Activated gamma-delta T cell treated with Interleukin-2 at 50 U/mL for 16 hours (primary cell): ENCODE data around the gene WSCD1.

Source experiments
- DNase-seq: peaks from one replicate; pipeline ENCODE4 v3.0.0-alpha.2; 2020

Gene WSCD1

GRCh38 chr17:6069539-6070429 lies at the start of gene WSCD1:
WSCD1 (plus strand) TSS chr17:6070379; CDS start chr17:6080659, 10,280 bp downstream.
- no peak for DNase-seq

- no peak for DNase-seq
Observed at GRCh38 chr17:6021011-6021400, 49.2 kb upstream of the WSCD1 start.

- no peak for DNase-seq
Observed at GRCh38 chr17:6021627-6022026, 48.6 kb upstream of the WSCD1 start.

GRCh38 chr17:6023036-6023831 lies 46.9 kb upstream of the WSCD1 start:
- DNase-seq = no peak

- DNase-seq = no peak
Observed at GRCh38 chr17:6024576-6024975, 45.6 kb upstream of the WSCD1 start.

GRCh38 chr17:6027342-6028024 lies 42.7 kb upstream of the WSCD1 start:
- DNase-seq = no peak

- DNase-seq = no peak
Observed at GRCh38 chr17:6028294-6028693, 41.9 kb upstream of the WSCD1 start.

- no peak for DNase-seq
Observed at GRCh38 chr17:6035801-6036394, 34.3 kb upstream of the WSCD1 start.

GRCh38 chr17:6040504-6040903 lies 29.7 kb upstream of the WSCD1 start:
- DNase-seq = no peak

- no peak for DNase-seq
Observed at GRCh38 chr17:6041246-6041645, 28.9 kb upstream of the WSCD1 start.

- DNase-seq = no peak
Observed at GRCh38 chr17:6043405-6043804, 26.8 kb upstream of the WSCD1 start.

GRCh38 chr17:6044261-6044660 lies 25.9 kb upstream of the WSCD1 start:
- no peak for DNase-seq

- no peak for DNase-seq
Observed at GRCh38 chr17:6045621-6046357, 24.4 kb upstream of the WSCD1 start.

- DNase-seq = no peak
Observed at GRCh38 chr17:6046431-6046830, 23.7 kb upstream of the WSCD1 start.

- DNase-seq = no peak
Observed at GRCh38 chr17:6046931-6047330, 23.2 kb upstream of the WSCD1 start.

GRCh38 chr17:6047966-6048365 lies 22.2 kb upstream of the WSCD1 start:
- DNase-seq = no peak

- DNase-seq = no peak
Observed at GRCh38 chr17:6048486-6048885, 21.7 kb upstream of the WSCD1 start.

- DNase-seq = no peak
Observed at GRCh38 chr17:6052926-6053325, 17.3 kb upstream of the WSCD1 start.

GRCh38 chr17:6054372-6054771 lies 15.8 kb upstream of the WSCD1 start:
- no peak for DNase-seq

- DNase-seq = no peak
Observed at GRCh38 chr17:6056104-6056503, 14.1 kb upstream of the WSCD1 start.

GRCh38 chr17:6057562-6057961 lies 12.6 kb upstream of the WSCD1 start:
- DNase-seq = no peak

GRCh38 chr17:6059406-6059805 lies 10.8 kb upstream of the WSCD1 start:
- DNase-seq = no peak
